LNCaP clone FGC (cell line): ENCODE data around the gene C14orf132.
A peak's percentile ranks its signal among the peaks of the same experiment; 100 is the strongest.

Source experiments
- DNase-seq: peaks from one replicate; pipeline ENCODE4 v3.0.0-alpha.2; 2011; ENCODE audit warnings: low read depth
- H3K4me3 ChIP-seq: 2 replicates; pipeline ENCODE4 v1.5.1; 2011; ENCODE audit warnings: mild to moderate bottlenecking, low read depth, low read length, control low read depth
- TF ChIP-seq, protein P1 (sequence below): IDR thresholded peaks from 2 replicates; pipeline ENCODE4 v1.5.1; 2012; ENCODE audit warnings: mild to moderate bottlenecking; ENCODE audit not compliant: control insufficient read depth, insufficient read depth; ENCODE audit errors: extremely low read depth

C14orf132 gene

DNA sequence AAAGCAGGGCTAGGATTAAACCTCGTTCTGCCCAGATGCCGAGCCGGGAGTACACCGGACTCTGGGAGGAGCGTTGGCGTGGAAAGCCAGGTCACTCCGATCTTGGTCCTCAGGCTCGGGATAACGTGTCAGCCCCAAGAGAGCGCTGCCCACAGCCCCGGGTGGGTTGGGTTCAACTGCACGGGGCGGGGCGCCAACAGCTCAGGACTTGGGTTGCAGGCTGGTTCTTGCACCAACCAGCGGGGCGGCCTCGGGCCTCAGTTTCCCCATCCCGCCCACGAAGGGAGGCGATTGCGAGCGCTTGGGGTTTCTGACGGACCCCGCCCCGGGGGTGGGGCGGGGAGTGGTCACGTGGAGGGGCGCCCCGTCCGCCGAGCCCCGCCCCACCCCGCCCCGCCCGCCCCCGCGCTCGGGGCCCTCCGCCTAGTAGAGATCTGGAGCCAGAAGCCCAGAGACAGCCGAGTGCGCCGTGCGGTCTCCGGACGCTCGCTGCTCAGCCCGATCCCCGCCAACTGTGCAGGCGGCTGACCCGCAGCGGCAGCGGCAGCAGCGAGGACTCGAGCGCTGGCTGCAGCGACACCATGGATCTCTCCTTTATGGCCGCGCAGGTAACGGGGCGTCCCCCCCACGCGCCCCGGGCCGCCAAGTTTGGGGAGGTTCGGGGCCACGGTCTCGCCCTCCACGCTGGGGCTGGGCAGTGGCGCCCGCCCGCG lies at the start of gene C14orf132:
TSS of gene C14orf132 (plus strand) at position 443 of the 713 bp plus-strand sequence. CDS start at position 582, 139 bp downstream.
- TF ChIP-seq, protein P1, sequence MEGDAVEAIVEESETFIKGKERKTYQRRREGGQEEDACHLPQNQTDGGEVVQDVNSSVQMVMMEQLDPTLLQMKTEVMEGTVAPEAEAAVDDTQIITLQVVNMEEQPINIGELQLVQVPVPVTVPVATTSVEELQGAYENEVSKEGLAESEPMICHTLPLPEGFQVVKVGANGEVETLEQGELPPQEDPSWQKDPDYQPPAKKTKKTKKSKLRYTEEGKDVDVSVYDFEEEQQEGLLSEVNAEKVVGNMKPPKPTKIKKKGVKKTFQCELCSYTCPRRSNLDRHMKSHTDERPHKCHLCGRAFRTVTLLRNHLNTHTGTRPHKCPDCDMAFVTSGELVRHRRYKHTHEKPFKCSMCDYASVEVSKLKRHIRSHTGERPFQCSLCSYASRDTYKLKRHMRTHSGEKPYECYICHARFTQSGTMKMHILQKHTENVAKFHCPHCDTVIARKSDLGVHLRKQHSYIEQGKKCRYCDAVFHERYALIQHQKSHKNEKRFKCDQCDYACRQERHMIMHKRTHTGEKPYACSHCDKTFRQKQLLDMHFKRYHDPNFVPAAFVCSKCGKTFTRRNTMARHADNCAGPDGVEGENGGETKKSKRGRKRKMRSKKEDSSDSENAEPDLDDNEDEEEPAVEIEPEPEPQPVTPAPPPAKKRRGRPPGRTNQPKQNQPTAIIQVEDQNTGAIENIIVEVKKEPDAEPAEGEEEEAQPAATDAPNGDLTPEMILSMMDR, result no peak
- DNase-seq, result no peak
- peak within 1 kb of the TSS; percentile 59 for H3K4me3 ChIP-seq

DNA sequence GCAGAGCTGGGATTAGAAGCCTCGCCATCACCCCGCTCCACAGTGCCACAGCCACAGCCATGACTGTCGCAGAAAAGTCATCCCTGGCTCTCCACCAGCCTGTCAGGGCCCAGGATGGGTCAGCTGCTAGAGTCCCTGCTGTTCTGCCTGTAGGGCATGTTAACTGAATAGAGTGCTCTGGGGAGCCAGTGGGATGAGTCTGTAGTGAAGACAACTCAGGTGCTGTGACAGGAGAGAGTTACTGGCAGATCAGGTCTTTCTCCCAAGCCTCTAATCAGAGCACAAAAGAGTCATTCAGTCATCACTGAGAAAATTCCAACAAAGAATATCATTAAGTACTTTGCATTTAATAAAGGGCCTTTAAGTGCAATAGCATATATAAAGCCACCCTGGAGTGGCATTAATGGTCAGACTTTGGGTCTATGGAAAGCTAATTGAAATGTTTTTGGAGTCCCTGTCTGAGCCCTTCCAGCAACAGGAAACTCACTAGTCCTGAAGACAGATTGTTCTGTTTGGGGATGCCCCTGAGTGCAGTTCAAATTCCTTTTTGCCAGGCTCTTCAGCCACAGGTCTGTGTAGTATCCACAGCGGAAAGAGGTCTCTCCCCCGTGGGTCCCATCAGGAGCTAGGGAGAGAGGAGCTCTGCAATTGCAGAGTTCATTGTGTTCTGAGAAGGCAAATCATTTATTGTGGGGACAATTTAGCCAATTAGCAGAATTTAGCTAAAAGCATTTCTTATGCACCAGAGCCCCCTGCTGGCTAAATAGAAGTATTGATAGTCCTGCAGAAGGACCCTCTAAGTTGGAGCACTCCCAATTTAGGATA lies 45.2 kb upstream of the C14orf132 start:
- TF ChIP-seq, protein P1, result peak; percentile 69
- H3K4me3 ChIP-seq, result no peak overlapping the region
- peak; percentile 19 for DNase-seq

DNA sequence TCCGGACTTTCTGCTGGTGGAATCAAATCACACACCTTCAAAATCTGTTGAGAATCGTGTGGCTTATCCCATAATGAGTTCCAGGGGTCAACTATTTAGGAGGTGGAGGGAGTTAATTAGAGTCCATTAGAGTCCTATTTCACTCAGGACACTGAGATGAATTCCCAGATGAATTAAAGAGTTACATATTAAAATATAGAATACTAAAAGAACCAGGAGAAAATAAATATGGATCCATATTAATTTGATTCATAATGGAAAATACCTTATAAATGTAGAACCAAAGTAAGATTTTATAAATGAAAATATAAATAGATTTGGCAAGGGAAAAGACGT lies 44.6 kb upstream of the C14orf132 start:
- TF ChIP-seq, protein P1, result no peak
- no peak overlapping the region for H3K4me3 ChIP-seq
- no peak for DNase-seq

DNA sequence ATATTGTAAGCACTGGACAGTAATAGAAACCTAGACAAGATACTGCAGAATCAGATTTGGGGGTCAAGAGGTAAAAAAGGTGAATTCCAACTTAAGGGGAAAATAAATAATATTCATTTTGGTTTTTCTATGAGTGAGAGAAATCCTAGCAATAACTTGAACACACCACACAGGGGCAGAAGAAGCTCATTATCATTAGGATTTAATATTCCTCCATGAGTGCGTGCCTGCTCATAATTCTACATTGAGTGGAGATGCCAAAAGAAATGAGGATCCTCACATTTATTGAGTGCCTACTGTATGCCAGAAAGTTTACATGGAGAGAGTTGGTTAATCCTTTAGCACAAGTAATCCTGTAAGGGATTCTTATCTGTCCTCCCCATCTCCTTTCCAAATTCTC lies 40.5 kb upstream of the C14orf132 start:
- TF ChIP-seq, protein P1, result peak; percentile 64
- DNase-seq, result no peak
- H3K4me3 ChIP-seq, result no peak overlapping the region

DNA sequence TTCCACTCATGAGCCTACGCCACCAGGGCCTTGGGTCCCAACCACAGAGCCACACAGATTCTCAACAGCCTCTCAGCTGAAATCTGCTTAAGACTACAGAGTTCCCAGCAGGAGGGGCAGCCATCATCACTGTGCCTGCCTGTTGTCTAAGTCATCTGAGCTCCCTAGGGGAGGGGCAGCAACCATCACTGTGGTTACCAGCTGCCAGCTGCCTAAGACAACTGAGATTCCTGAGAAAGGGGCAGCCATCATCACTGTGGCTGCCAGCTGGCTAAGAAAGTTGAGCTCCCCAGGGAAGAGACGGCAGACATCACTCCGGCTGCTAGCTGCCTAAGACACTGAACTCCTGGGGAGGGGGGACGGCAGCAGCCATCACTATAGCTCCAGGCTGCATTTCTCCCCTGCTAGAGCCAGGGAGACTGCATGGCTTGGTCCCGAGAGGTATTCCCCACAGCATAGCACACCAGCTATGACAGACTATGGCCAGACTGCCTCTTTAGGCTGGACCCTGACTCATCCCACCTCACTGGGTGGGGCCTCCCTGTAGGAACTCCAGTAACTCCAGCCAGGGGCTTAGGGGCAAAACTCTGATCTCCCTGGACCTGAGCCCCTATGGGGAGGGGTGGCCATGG lies 37.2 kb upstream of the C14orf132 start:
- no peak overlapping the region for H3K4me3 ChIP-seq
- TF ChIP-seq, protein P1, result no peak
- no peak for DNase-seq

DNA sequence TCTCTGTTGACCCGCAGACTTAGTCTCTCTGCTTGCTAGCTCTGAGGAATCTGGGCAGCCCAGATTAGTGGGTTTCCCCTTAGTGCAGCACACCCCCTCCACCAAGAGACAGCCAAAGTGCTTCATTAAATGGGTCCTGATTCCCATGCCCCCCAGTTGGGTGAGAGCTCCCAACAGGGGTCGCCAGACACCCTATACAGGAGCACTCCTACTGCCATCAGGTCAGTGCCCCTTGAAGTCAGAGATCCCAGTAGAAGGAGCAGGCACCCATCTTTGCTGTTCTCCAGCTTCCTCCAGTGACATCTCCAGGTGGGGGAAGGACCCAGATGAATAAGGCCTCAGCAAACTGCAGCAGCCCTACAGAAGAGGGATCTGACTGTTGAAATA lies 36.7 kb upstream of the C14orf132 start:
- TF ChIP-seq, protein P1, result no peak
- DNase-seq, result no peak
- no peak overlapping the region for H3K4me3 ChIP-seq
